ENCODE measurements around the gene TBL1XR1. TPM values are rescaled to one million over a fixed set of nuclear protein-coding genes. Genes with fewer than 3 reads are reported as not detected.
A peak's percentile ranks its signal among the peaks of the same experiment; 100 is the strongest.

Gene TBL1XR1
- total RNA-seq, 4 donors from 2014 or later = 66.0 to 79.8 (median 72.4) TPM

DNA sequence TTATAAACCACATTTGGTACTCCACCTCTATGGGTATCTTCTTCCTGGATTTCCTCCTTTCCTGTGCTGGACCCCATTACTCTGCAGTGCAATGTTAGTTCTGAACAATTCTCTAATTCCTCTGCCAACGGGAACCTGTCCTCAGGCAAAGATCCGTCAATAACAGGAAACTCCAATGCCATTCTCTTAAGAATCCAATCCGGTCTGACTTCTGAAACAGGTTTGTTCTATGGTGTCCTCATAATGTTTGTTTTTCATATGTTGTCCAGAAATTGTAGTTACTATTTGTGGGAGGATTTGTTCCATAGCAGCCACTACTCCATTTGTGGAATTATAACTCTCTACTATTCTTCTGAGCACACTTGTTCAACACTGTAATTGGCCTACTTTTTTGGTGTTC lies 112.7 kb downstream of the TBL1XR1 start:
- no peak overlapping the region for H3K4me3 ChIP-seq
- peak overlapping the region in 3 of 4 donors; percentile 15 to 53 (median 38) for H3K27ac ChIP-seq
- TF ChIP-seq, protein P1, sequence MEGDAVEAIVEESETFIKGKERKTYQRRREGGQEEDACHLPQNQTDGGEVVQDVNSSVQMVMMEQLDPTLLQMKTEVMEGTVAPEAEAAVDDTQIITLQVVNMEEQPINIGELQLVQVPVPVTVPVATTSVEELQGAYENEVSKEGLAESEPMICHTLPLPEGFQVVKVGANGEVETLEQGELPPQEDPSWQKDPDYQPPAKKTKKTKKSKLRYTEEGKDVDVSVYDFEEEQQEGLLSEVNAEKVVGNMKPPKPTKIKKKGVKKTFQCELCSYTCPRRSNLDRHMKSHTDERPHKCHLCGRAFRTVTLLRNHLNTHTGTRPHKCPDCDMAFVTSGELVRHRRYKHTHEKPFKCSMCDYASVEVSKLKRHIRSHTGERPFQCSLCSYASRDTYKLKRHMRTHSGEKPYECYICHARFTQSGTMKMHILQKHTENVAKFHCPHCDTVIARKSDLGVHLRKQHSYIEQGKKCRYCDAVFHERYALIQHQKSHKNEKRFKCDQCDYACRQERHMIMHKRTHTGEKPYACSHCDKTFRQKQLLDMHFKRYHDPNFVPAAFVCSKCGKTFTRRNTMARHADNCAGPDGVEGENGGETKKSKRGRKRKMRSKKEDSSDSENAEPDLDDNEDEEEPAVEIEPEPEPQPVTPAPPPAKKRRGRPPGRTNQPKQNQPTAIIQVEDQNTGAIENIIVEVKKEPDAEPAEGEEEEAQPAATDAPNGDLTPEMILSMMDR (IDR thresholded peaks at IDR 0.05) = no peak
- TF ChIP-seq POLR2A (IDR thresholded peaks at IDR 0.05) = no peak
- no peak for DNase-seq
- H3K4me1 ChIP-seq = peaks cover 3 to 53% (median 8%) of the 10 kb centered on the region in 3 donors
- intact Hi-C loops (cut with DNase I) = no loop called here
- WGBS, 2 donors = 28 to 41% methylated on average over 3 of the region's 3 CpGs
- H3K9me3 ChIP-seq = no peaks in the 10 kb centered on the region
- H3K27me3 ChIP-seq = no peaks in the 10 kb centered on the region
- H3K36me3 ChIP-seq = no peaks in the 10 kb centered on the region

DNA sequence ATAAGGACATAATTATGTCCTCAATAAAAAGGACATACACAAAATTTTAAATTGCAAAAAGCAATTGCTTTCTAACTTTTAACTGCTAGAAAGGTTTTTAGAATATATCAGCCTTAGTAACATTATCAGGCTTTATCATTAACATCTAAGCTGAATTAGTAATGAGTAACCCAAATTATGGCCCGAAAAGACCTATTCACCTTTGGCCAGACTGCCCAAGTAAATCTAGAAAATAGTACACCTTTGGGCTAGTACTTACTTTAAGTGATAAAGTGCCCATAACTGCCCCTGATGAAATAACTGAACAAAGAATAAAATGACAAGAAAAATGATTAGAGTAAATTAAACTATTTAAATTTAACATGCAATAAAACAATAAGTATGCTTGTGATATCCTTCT lies 117.2 kb downstream of the TBL1XR1 start:
- peaks cover 0 to 12% (median 0%) of the 10 kb centered on the region in 3 donors for H3K4me1 ChIP-seq
- H3K27me3 ChIP-seq = no peaks in the 10 kb centered on the region
- 83 to 94% methylated on average over 1 of the region's 1 CpG for WGBS, 2 donors
- TF ChIP-seq, protein P1 (IDR thresholded peaks at IDR 0.05) = no peak
- no peak for TF ChIP-seq POLR2A (IDR thresholded peaks at IDR 0.05)
- H3K9me3 ChIP-seq = no peaks in the 10 kb centered on the region
- no peak for DNase-seq
- peaks cover 0 to 13% (median 0%) of the 10 kb centered on the region in 3 donors for H3K36me3 ChIP-seq
- intact Hi-C loops (cut with DNase I) = no loop called here
- H3K4me3 ChIP-seq = no peak overlapping the region
- no peak overlapping the region for H3K27ac ChIP-seq

DNA sequence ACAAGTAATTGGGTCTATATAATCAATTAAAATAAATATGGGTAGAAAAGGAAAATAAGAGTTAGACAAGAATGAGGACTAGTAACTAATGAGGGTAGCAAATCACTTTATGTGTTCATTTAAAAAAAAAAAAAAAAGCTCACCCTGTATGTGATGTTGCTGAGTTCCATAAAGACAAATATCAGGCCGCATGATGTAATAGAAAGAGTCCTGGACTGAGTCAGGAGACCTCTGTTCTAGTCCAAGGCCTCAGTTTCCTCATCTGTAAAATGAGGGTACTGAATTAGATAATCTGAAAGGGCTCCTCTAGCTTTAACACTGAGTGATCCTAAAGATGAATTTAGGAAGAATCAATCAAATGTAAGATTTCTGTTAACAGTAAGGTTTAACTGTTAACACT lies 117.6 kb downstream of the TBL1XR1 start:
- H3K9me3 ChIP-seq = no peaks in the 10 kb centered on the region
- no peak overlapping the region for H3K4me3 ChIP-seq
- intact Hi-C loops (cut with DNase I) = no loop called here
- WGBS, 2 donors = 80 to 96% methylated on average over 1 of the region's 1 CpG
- DNase-seq = no peak
- peaks cover 0 to 13% (median 0%) of the 10 kb centered on the region in 3 donors for H3K36me3 ChIP-seq
- TF ChIP-seq, protein P1 (IDR thresholded peaks at IDR 0.05) = no peak
- TF ChIP-seq POLR2A (IDR thresholded peaks at IDR 0.05) = no peak
- no peak overlapping the region for H3K27ac ChIP-seq
- H3K27me3 ChIP-seq = no peaks in the 10 kb centered on the region
- peaks cover 0 to 8% (median 0%) of the 10 kb centered on the region in 3 donors for H3K4me1 ChIP-seq

DNA sequence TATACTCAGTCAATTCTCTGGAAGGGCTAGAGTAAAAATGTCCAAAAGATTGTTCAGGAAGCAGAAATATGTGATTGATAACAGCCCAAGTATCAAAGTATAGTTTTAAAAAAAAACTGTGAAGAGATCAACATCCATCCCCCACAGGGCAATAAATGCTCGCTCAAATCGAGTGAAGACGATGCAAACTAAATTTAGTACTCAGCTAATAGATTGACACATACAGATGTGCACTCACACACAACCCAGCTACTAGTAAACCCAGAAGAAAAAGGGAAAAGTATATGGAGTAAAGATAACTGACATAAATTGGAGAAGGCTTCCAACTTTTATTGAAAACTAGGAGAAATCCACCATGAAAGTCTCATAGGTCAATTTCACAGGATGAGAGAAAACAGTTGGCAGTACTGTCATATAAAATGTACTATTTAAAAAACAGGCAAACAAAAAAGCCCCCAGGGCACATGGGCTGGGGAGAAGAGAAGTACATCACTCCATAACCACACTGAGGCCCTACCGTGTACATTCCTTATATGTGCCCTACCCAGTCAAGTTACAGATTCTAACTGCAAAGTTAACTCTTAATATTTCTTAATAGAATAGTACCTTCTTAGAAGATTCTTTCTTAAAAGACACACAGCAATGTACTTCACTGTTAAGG lies 125.7 kb downstream of the TBL1XR1 start:
- intact Hi-C loops (cut with DNase I) = no loop called here

More for the DNA sequence above, 125.7 kb downstream of the TBL1XR1 start:
- H3K4me3 ChIP-seq = no peak overlapping the region
- no peaks in the 10 kb centered on the region for H3K27me3 ChIP-seq
- no peaks in the 10 kb centered on the region for H3K9me3 ChIP-seq
- TF ChIP-seq, protein P1 (IDR thresholded peaks at IDR 0.05) = no peak
- no peak for TF ChIP-seq POLR2A (IDR thresholded peaks at IDR 0.05)
- no peak overlapping the region for H3K27ac ChIP-seq
- H3K4me1 ChIP-seq = peaks cover 0 to 27% (median 9%) of the 10 kb centered on the region in 3 donors
- WGBS, 2 donors = 87 to 88% methylated on average over 4 of the region's 4 CpGs
- H3K36me3 ChIP-seq = peaks cover 0 to 5% (median 0%) of the 10 kb centered on the region in 3 donors
- no peak for DNase-seq
